ENCODE measurements around the gene SGTA. TPM values are rescaled to one million over a fixed set of nuclear protein-coding genes. Genes with fewer than 3 reads are reported as not detected.

Gene SGTA
- total and polyA plus RNA-seq, 2 of the 8 experiments (the other 6 are each of a cell fraction or from before 2014, with no cell fraction given): 86.8 to 130 TPM

DNA sequence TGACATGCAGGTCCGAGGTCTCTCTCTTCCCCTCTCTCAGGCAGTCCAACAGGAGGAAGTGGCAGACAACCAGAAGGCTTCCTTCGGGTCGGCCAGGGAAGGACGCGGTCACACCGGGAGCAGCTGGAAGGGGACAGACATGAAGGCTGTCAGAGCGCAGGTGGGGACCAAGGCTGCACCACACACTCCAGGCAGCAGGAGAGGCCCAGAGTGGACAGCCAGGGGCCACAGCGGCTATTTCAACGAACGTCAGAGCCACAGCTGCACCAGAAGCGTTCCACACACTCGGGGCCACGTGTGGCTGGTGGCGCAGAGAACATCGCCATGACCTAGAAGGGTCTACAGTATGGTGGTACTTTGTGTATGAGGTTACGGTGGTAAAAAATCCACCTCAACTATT is 27.3 kb downstream of the SGTA start (continued):
- TF ChIP-seq ASH2L (IDR thresholded peaks at IDR 0.05; ENCODE audit: low read length) (no peak), TAF1 (IDR thresholded peaks at IDR 0.05; ENCODE audit: low read depth, low read length) (no peak)

All from H1 (cell line).